OCI-LY1 (cell line): Measurements from ENCODE around the gene CBR4.

Source experiments
- H2AFZ ChIP-seq: fragments of 200-600 bp; sonication (generic), shearing (Covaris generic); 2 replicates; pipeline ENCODE4 v1.6.0; 2014; ENCODE audit warnings: antibody characterized with exemption, mild to moderate bottlenecking, low read length
- H3F3A ChIP-seq: fragments of 200-600 bp; sonication (generic), shearing (Covaris generic); 2 replicates; pipeline ENCODE4 v1.6.0; 2014; ENCODE audit warnings: mild to moderate bottlenecking, antibody characterized with exemption, low read length, moderate library complexity; ENCODE audit not compliant: insufficient read depth
- H3K27ac ChIP-seq: fragments of 200-600 bp; sonication (generic); 2 replicates; pipeline ENCODE4 v1.5.1; 2014; ENCODE audit warnings: low read length, mixed run types, mild to moderate bottlenecking, low read depth; ENCODE audit not compliant: poor library complexity, severe bottlenecking
- H3K27me3 ChIP-seq: fragments of 200-600 bp; sonication (generic); 2 replicates; pipeline ENCODE4 v1.6.0; 2014; ENCODE audit warnings: antibody characterized with exemption, mild to moderate bottlenecking, low read length, moderate library complexity; ENCODE audit not compliant: insufficient read depth
- H3K36me3 ChIP-seq: fragments of 200-600 bp; sonication (generic); 2 replicates; pipeline ENCODE4 v1.6.1; 2014; ENCODE audit warnings: mild to moderate bottlenecking, antibody characterized with exemption, low read length, moderate library complexity, mixed read lengths; ENCODE audit not compliant: insufficient read depth
- H3K4me1 ChIP-seq: fragments of 200-600 bp; sonication (generic); 2 replicates; pipeline ENCODE4 v1.5.1; 2014; ENCODE audit warnings: mild to moderate bottlenecking, low read length, moderate library complexity; ENCODE audit not compliant: insufficient read depth, severe bottlenecking
- H3K4me2 ChIP-seq: fragments of 200-600 bp; sonication (generic), shearing (Covaris generic); 2 replicates; pipeline ENCODE4 v1.6.1; 2014; ENCODE audit warnings: low read length
- H3K4me3 ChIP-seq: fragments of 200-600 bp; sonication (generic); 2 replicates; pipeline ENCODE4 v1.5.1; 2014; ENCODE audit warnings: low read length, low read depth, mild to moderate bottlenecking, mixed read lengths; ENCODE audit not compliant: poor library complexity, severe bottlenecking
- H3K79me2 ChIP-seq: fragments of 200-600 bp; shearing (Covaris generic); 2 replicates; pipeline ENCODE4 v1.6.1; 2016; ENCODE audit warnings: mixed run types, low read length, mixed read lengths; ENCODE audit not compliant: insufficient read depth
- H3K9ac ChIP-seq: fragments of 200-600 bp; sonication (generic), shearing (Covaris generic); 2 replicates; pipeline ENCODE4 v1.6.1; 2014; ENCODE audit warnings: mild to moderate bottlenecking, low read length, mixed read lengths
- H3K9me2 ChIP-seq: fragments of 200-600 bp; sonication (generic), shearing (Covaris generic); 2 replicates; pipeline ENCODE4 v1.6.1; 2014; ENCODE audit warnings: low read depth, mild to moderate bottlenecking, low read length, mixed read lengths
- H3K9me3 ChIP-seq: fragments of 200-600 bp; shearing (Covaris generic); 2 replicates; pipeline ENCODE4 v1.6.1; 2014; ENCODE audit warnings: low read length, mixed read lengths
- H4K20me1 ChIP-seq: fragments of 200-600 bp; sonication (generic), shearing (Covaris generic); 2 replicates; pipeline ENCODE4 v1.6.0; 2016; ENCODE audit warnings: mild to moderate bottlenecking, low read length; ENCODE audit not compliant: insufficient read depth
- EZH2 ChIP-seq: fragments of 200-600 bp; sonication (generic), shearing (Covaris generic); IDR thresholded peaks from 2 replicates; pipeline ENCODE4 v1.8.0; 2017; ENCODE audit warnings: borderline replicate concordance, mixed run types, mild to moderate bottlenecking, antibody characterized with exemption, low read length, moderate library complexity, mixed read lengths
- TF ChIP-seq, protein P1 (sequence below): fragments of 200-600 bp; sonication (generic), shearing (Covaris generic); IDR thresholded peaks from 2 replicates; pipeline ENCODE4 v1.5.1; 2017; ENCODE audit warnings: mild to moderate bottlenecking, antibody characterized with exemption, low read length, moderate library complexity, mixed read lengths

Gene CBR4

DNA sequence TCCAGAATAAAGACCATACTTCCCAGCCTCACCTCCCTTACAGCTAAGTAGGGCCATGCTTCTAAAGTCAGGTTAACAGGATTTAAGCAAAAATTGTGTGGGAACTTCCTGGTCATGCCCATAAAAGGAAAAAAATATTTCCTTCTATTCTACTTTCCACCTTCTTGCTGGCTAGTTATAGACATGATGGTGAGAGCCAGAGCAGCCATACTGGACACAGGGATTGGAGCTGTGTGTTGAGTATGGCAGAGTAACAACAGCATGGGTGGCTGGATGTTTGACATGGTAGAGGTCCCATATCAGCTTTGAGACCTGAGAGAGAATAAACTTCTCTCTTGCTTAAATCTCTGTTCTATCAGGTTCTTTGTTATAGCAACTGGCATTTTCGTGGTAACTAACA lies 15.1 kb upstream of the CBR4 start:
- no peaks in the 10 kb centered on the region for H3K79me2 ChIP-seq
- H3K9ac ChIP-seq: no peak overlapping the region
- H3K9me3 ChIP-seq: no peaks in the 10 kb centered on the region
- H3K4me3 ChIP-seq: no peak overlapping the region
- no peaks in the 10 kb centered on the region for H3F3A ChIP-seq
- no peaks in the 10 kb centered on the region for H3K36me3 ChIP-seq
- peaks cover 3% of the 10 kb centered on the region for H3K4me1 ChIP-seq
- TF ChIP-seq EZH2: no peak
- TF ChIP-seq, protein P1, sequence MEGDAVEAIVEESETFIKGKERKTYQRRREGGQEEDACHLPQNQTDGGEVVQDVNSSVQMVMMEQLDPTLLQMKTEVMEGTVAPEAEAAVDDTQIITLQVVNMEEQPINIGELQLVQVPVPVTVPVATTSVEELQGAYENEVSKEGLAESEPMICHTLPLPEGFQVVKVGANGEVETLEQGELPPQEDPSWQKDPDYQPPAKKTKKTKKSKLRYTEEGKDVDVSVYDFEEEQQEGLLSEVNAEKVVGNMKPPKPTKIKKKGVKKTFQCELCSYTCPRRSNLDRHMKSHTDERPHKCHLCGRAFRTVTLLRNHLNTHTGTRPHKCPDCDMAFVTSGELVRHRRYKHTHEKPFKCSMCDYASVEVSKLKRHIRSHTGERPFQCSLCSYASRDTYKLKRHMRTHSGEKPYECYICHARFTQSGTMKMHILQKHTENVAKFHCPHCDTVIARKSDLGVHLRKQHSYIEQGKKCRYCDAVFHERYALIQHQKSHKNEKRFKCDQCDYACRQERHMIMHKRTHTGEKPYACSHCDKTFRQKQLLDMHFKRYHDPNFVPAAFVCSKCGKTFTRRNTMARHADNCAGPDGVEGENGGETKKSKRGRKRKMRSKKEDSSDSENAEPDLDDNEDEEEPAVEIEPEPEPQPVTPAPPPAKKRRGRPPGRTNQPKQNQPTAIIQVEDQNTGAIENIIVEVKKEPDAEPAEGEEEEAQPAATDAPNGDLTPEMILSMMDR: no peak
- no peaks in the 10 kb centered on the region for H3K9me2 ChIP-seq
- no peaks in the 10 kb centered on the region for H4K20me1 ChIP-seq
- H3K27ac ChIP-seq: no peak overlapping the region
- no peak overlapping the region for H2AFZ ChIP-seq
- H3K4me2 ChIP-seq: no peak overlapping the region
- H3K27me3 ChIP-seq: no peaks in the 10 kb centered on the region

DNA sequence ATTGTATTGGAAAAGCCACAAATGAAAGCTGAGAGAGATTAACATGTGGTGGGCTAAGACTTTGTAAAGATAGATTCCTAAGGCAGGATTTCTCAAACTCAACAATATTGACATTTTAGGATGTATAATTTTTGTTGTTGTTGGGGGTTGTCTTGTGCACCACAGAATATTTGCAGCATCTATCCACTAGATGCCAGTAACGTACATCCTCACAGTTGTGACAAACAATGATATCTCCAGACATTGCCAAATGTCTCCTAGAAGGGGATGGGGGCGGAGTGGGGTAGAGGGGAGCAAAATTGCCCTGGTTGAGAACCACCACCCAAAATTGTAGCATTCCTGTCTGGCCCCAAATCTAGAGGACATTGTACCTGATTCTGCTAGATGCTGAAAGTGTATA lies 14.7 kb upstream of the CBR4 start:
- no peaks in the 10 kb centered on the region for H3K79me2 ChIP-seq
- no peaks in the 10 kb centered on the region for H3K9me3 ChIP-seq
- no peaks in the 10 kb centered on the region for H3F3A ChIP-seq
- H3K4me2 ChIP-seq: no peak overlapping the region
- no peak overlapping the region for H3K4me3 ChIP-seq
- no peaks in the 10 kb centered on the region for H3K27me3 ChIP-seq
- H2AFZ ChIP-seq: no peak overlapping the region
- no peak overlapping the region for H3K27ac ChIP-seq
- TF ChIP-seq, protein P1: peak; percentile 63; the same call in 1 of the 2 replicates
- no peak for TF ChIP-seq EZH2
- no peaks in the 10 kb centered on the region for H3K36me3 ChIP-seq
- peaks cover 3% of the 10 kb centered on the region for H3K4me1 ChIP-seq
- H3K9me2 ChIP-seq: no peaks in the 10 kb centered on the region
- H4K20me1 ChIP-seq: no peaks in the 10 kb centered on the region
- H3K9ac ChIP-seq: no peak overlapping the region

DNA sequence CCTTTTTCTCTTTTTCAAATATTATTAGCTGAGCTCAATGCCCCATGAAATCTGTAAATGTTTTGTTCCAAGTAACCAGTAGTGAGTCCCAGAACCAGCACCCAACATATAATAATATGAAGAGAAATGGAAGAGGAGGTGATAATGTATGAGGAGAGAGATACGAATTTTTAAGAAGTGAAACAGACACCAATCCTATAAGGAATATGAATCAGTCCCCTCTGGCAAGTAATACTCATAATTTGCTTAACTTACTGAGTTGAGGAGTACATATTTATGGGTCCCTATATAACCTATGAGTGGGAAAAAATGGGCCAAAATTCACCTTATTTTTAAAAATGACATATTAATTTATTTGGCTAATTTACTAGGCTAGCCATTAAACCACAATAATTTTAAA lies 8.4 kb upstream of the CBR4 start:
- H3K9me2 ChIP-seq: no peaks in the 10 kb centered on the region
- no peak overlapping the region for H3K4me3 ChIP-seq
- H3K9ac ChIP-seq: no peak overlapping the region
- H3K4me1 ChIP-seq: no peaks in the 10 kb centered on the region
- H3K27ac ChIP-seq: no peak overlapping the region
- TF ChIP-seq, protein P1: no peak
- TF ChIP-seq EZH2: no peak
- no peaks in the 10 kb centered on the region for H3K79me2 ChIP-seq
- no peaks in the 10 kb centered on the region for H4K20me1 ChIP-seq
- H3F3A ChIP-seq: no peaks in the 10 kb centered on the region
- no peaks in the 10 kb centered on the region for H3K36me3 ChIP-seq
- H3K27me3 ChIP-seq: no peaks in the 10 kb centered on the region
- H3K9me3 ChIP-seq: no peaks in the 10 kb centered on the region
- no peak overlapping the region for H3K4me2 ChIP-seq
- H2AFZ ChIP-seq: no peak overlapping the region
